Midbrain (tissue), 1 donor: ENCODE results near the gene TOMM5.

ENCODE experiments used
- DNase-seq: peaks from one replicate; lab custom pipeline; 2025; lab: John Stamatoyannopoulos, UW

Gene TOMM5

GRCh38 chr9:37592108-37592951 is at the start of gene TOMM5:
TSS of gene TOMM5 (minus strand) at chr9:37592597. CDS start at chr9:37592532, 65 bp downstream.
- DNase-seq: peak; percentile 90

GRCh38 chr9:37641331-37641730 is 48.9 kb upstream of the TOMM5 start:
- DNase-seq: no peak

GRCh38 chr9:37640246-37640645 is 47.8 kb upstream of the TOMM5 start:
- DNase-seq: no peak

GRCh38 chr9:37639841-37640240 is 47.4 kb upstream of the TOMM5 start:
- DNase-seq: no peak

GRCh38 chr9:37639109-37639762 is 46.8 kb upstream of the TOMM5 start:
- DNase-seq: no peak

GRCh38 chr9:37636511-37637448 is 44.4 kb upstream of the TOMM5 start:
- no peak for DNase-seq

GRCh38 chr9:37635808-37636207 is 43.4 kb upstream of the TOMM5 start:
- DNase-seq: no peak

- DNase-seq: no peak
Measured at GRCh38 chr9:37632479-37632878, 40.1 kb upstream of the TOMM5 start.

- no peak for DNase-seq
Measured at GRCh38 chr9:37626708-37627292, 34.4 kb upstream of the TOMM5 start.

- no peak for DNase-seq
Measured at GRCh38 chr9:37625758-37626147, 33.4 kb upstream of the TOMM5 start.

GRCh38 chr9:37625036-37625757 is 32.8 kb upstream of the TOMM5 start:
- DNase-seq: no peak

- DNase-seq: no peak
Measured at GRCh38 chr9:37624073-37624472, 31.7 kb upstream of the TOMM5 start.

GRCh38 chr9:37623267-37623666 is 30.9 kb upstream of the TOMM5 start:
- no peak for DNase-seq

GRCh38 chr9:37622462-37622861 is 30.1 kb upstream of the TOMM5 start:
- DNase-seq: no peak

- no peak for DNase-seq
Measured at GRCh38 chr9:37621273-37622121, 29.1 kb upstream of the TOMM5 start.

- DNase-seq: no peak
Measured at GRCh38 chr9:37620396-37620795, 28.0 kb upstream of the TOMM5 start.

GRCh38 chr9:37619806-37620205 is 27.4 kb upstream of the TOMM5 start:
- DNase-seq: no peak

- no peak for DNase-seq
Measured at GRCh38 chr9:37618817-37619216, 26.4 kb upstream of the TOMM5 start.

GRCh38 chr9:37617832-37618231 is 25.4 kb upstream of the TOMM5 start:
- DNase-seq: no peak

GRCh38 chr9:37617161-37617560 is 24.8 kb upstream of the TOMM5 start:
- DNase-seq: no peak
